H9 (cell line): ENCODE measurements around the gene GVQW3. TPM values are rescaled to one million over a fixed set of nuclear protein-coding genes. Genes with fewer than 3 reads are reported as not detected.

ENCODE experiments used
- DNase-seq: peaks from one replicate; pipeline ENCODE4 v3.0.0-alpha.2; 2017
- H2AFZ ChIP-seq: one replicate; pipeline ENCODE4 v1.6.1; 2013; ENCODE audit warnings: mild to moderate bottlenecking, low read length, control low read depth, moderate library complexity
- H2AK5ac ChIP-seq: 2 replicates; pipeline ENCODE4 v1.6.1; 2013; ENCODE audit warnings: low read length, control low read depth, mixed read lengths; ENCODE audit not compliant: insufficient read length
- H2BK120ac ChIP-seq: one replicate; pipeline ENCODE4 v1.6.1; 2013; ENCODE audit warnings: low read depth, mild to moderate bottlenecking, low read length, control low read depth, inconsistent platforms; ENCODE audit not compliant: poor library complexity, severe bottlenecking
- H2BK12ac ChIP-seq: 2 replicates; pipeline ENCODE4 v1.6.1; 2013; ENCODE audit warnings: low read length, control low read depth, mixed read lengths, low read depth; ENCODE audit not compliant: insufficient read length
- H2BK15ac ChIP-seq: 2 replicates; pipeline ENCODE4 v1.6.1; 2013; ENCODE audit warnings: low read depth, low read length, control low read depth
- H2BK20ac ChIP-seq: one replicate; pipeline ENCODE4 v1.6.1; 2013; ENCODE audit warnings: low read depth, mild to moderate bottlenecking, low read length, control low read depth, inconsistent platforms; ENCODE audit not compliant: poor library complexity, severe bottlenecking
- H2BK5ac ChIP-seq: 2 replicates; pipeline ENCODE4 v1.6.1; 2013; ENCODE audit warnings: low read length, control low read depth, mixed read lengths; ENCODE audit not compliant: insufficient read length
- H3K14ac ChIP-seq: 2 replicates; pipeline ENCODE4 v1.6.1; 2013; ENCODE audit warnings: low read length, control low read depth; ENCODE audit not compliant: insufficient read depth
- H3K18ac ChIP-seq: 2 replicates; pipeline ENCODE4 v1.6.1; 2013; ENCODE audit warnings: low read depth, mild to moderate bottlenecking, mixed read lengths, low read length, control low read depth; ENCODE audit not compliant: insufficient read length
- H3K23ac ChIP-seq: 2 replicates; pipeline ENCODE4 v1.6.1; 2013; ENCODE audit warnings: low read length, control low read depth, mixed read lengths, low read depth; ENCODE audit not compliant: insufficient read length
- H3K23me2 ChIP-seq: 2 replicates; pipeline ENCODE4 v1.6.1; 2013; ENCODE audit warnings: low read depth, mild to moderate bottlenecking, mixed read lengths, low read length, control low read depth; ENCODE audit not compliant: insufficient read length, poor library complexity, severe bottlenecking
- H3K27ac ChIP-seq: 2 replicates; pipeline ENCODE4 v1.5.1; 2013; ENCODE audit warnings: low read length, control low read depth, mixed read lengths, low read depth; ENCODE audit not compliant: insufficient read length
- H3K27me3 ChIP-seq: 2 replicates; pipeline ENCODE4 v1.6.1; 2013; ENCODE audit warnings: low read length, control low read depth, inconsistent platforms; ENCODE audit not compliant: insufficient read depth
- H3K4ac ChIP-seq: 2 replicates; pipeline ENCODE4 v1.6.1; 2013; ENCODE audit warnings: low read depth, mild to moderate bottlenecking, control low read depth, inconsistent platforms, low read length, moderate library complexity
- H3K4me1 ChIP-seq: 2 replicates; pipeline ENCODE4 v1.6.1; 2013; ENCODE audit warnings: low read length, control low read depth, inconsistent platforms; ENCODE audit not compliant: insufficient read depth
- H3K4me2 ChIP-seq: 2 replicates; pipeline ENCODE4 v1.6.1; 2013; ENCODE audit warnings: low read length, control low read depth, mixed read lengths; ENCODE audit not compliant: insufficient read length, insufficient read depth
- H3K56ac ChIP-seq: 2 replicates; pipeline ENCODE4 v1.6.1; 2013; ENCODE audit warnings: low read depth, mild to moderate bottlenecking, mixed read lengths, low read length, control low read depth; ENCODE audit not compliant: insufficient read length
- H3K79me1 ChIP-seq: 2 replicates; pipeline ENCODE4 v1.6.1; 2013; ENCODE audit warnings: low read depth, mild to moderate bottlenecking, moderate library complexity, low read length, control low read depth, inconsistent platforms; ENCODE audit not compliant: insufficient read depth, poor library complexity, severe bottlenecking
- H3K79me2 ChIP-seq: 2 replicates; pipeline ENCODE4 v1.6.1; 2013; ENCODE audit warnings: low read length, control low read depth, inconsistent platforms; ENCODE audit not compliant: insufficient read depth
- H3K9ac ChIP-seq: 2 replicates; pipeline ENCODE4 v1.6.1; 2013; ENCODE audit warnings: low read length, control low read depth, mixed read lengths; ENCODE audit not compliant: insufficient read length; ENCODE audit errors: extremely low read depth
- H3K9me3 ChIP-seq: one replicate; pipeline ENCODE4 v1.6.1; 2013; ENCODE audit warnings: low read depth, low read length, inconsistent platforms; ENCODE audit not compliant: control insufficient read depth
- H3T11ph ChIP-seq: one replicate; pipeline ENCODE4 v1.6.1; 2013; ENCODE audit warnings: mild to moderate bottlenecking, low read length, control low read depth, inconsistent platforms
- H4K20me1 ChIP-seq: one replicate; pipeline ENCODE4 v1.6.1; 2013; ENCODE audit not compliant: control insufficient read depth, insufficient read length, insufficient read depth
- H4K5ac ChIP-seq: 2 replicates; pipeline ENCODE4 v1.6.1; 2013; ENCODE audit warnings: low read depth, mild to moderate bottlenecking, mixed read lengths, low read length, control low read depth; ENCODE audit not compliant: insufficient read length
- H4K8ac ChIP-seq: replicated peaks from 2 replicates; pipeline ENCODE4 v1.6.1; 2013; ENCODE audit warnings: low read length, control low read depth, mixed read lengths, low read depth; ENCODE audit not compliant: insufficient read length
- H4K91ac ChIP-seq: 2 replicates; pipeline ENCODE4 v1.6.1; 2013; ENCODE audit warnings: low read depth, mild to moderate bottlenecking, moderate library complexity, mixed read lengths, low read length, control low read depth; ENCODE audit not compliant: insufficient read length
- H3K27ac Mint-ChIP-seq, 3 experiments: 2 replicates in 2 of 3; 3 replicates in 1 of 3; pipeline ENCODE4 v1.8.0; 2020 to 2021; ENCODE audit warnings: mixed read lengths in 3 of 3, mild to moderate bottlenecking in 1 of 3, moderate library complexity in 1 of 3
- H3K27me3 Mint-ChIP-seq: 2 replicates; pipeline ENCODE4 v1.8.0; 2021; ENCODE audit warnings: low read depth, mild to moderate bottlenecking, moderate library complexity, mixed read lengths
- H3K36me3 Mint-ChIP-seq, 3 experiments: 2 replicates in 2 of 3; 3 replicates in 1 of 3; pipeline ENCODE4 v1.8.0; 2020 to 2021; ENCODE audit warnings: low read depth in 3 of 3, mixed read lengths in 3 of 3; ENCODE audit not compliant: insufficient read depth in 1 of 3
- H3K4me1 Mint-ChIP-seq, 2 experiments: 2 replicates each; pipeline ENCODE4 v1.8.0; 2020; ENCODE audit warnings: mixed read lengths in 2 of 2
- H3K4me3 Mint-ChIP-seq, 2 experiments: 2 replicates in 1 of 2; 3 replicates in 1 of 2; pipeline ENCODE4 v1.8.0; 2020 to 2021; ENCODE audit warnings: mild to moderate bottlenecking in 2 of 2, mixed read lengths in 2 of 2, moderate library complexity in 1 of 2
- H3K9me3 Mint-ChIP-seq, 2 experiments: 2 replicates in 1 of 2; 3 replicates in 1 of 2; pipeline ENCODE4 v1.8.0; 2020; ENCODE audit warnings: mild to moderate bottlenecking in 2 of 2, mixed read lengths in 2 of 2, moderate library complexity in 1 of 2
- CTCF ChIP-seq: fragments of 200-600 bp; sonication (generic); conservative IDR thresholded peaks from 3 replicates; pipeline ENCODE4 v1.8.0; 2021; ENCODE audit warnings: antibody characterized with exemption, mild to moderate bottlenecking
- WGBS: extraction: QIAGEN DNeasy Blood & Tissue Kit; methylation state at CpG from one replicate; pipeline ENCODE4 v1.1.7; 2013; ENCODE audit warnings: missing lambda C conversion rate, low lambda C conversion rate, mixed read lengths; ENCODE audit not compliant: insufficient read length; ENCODE audit errors: extremely low coverage; 5-methylcytosine and 5-hydroxymethylcytosine counted together
- total RNA-seq: library from RNA; stranded (reverse); gene quantifications from 2 replicates; pipeline ENCODE4 v1.2.1, GENCODE V29; 2021

The GVQW3 gene
- total RNA-seq, 1 experiment from 2014 or later = 4.5 TPM

- Histone ChIP-seq H2BK12ac (no peak overlapping the region), H4K20me1 (no peaks in the 10 kb centered on the region), H3K79me1 (no peaks in the 10 kb centered on the region), H4K8ac (no peak overlapping the region), H3K14ac (no peak overlapping the region), H3K56ac (no peak overlapping the region), H3K9me3 (no peaks in the 10 kb centered on the region), H3K23ac (no peak overlapping the region), H3K18ac (no peak overlapping the region), H4K5ac (no peak overlapping the region), H2AFZ (no peak overlapping the region), H2AK5ac (no peak overlapping the region), H3K9ac (no peak overlapping the region), H3K4ac (no peak overlapping the region), H4K91ac (no peak overlapping the region), H3K4me2 (no peak overlapping the region), H3K23me2 (no peaks in the 10 kb centered on the region), H3K27ac (no peak overlapping the region), H3K4me1 (no peaks in the 10 kb centered on the region; the same call in 1 of the 2 replicates), H2BK15ac (no peak overlapping the region), H2BK20ac (no peak overlapping the region), H3T11ph (no peak overlapping the region), H2BK5ac (no peak overlapping the region), H3K79me2 (no peaks in the 10 kb centered on the region), H2BK120ac (no peak overlapping the region), H3K27me3 (no peaks in the 10 kb centered on the region)
- Mint-ChIP-seq H3K36me3 (peaks cover 2 to 32% (median 26%) of the 10 kb centered on the region in 3 experiments; a peak in 6 of 7 replicates), H3K4me1 (peaks cover 79 to 88% of the 10 kb centered on the region in 2 experiments), H3K27me3 (no peaks in the 10 kb centered on the region), H3K9me3 (no peaks in the 10 kb centered on the region), H3K27ac (peak overlapping the region; percentile 87 to 98 (median 89); a peak in 6 of 7 replicates), H3K4me3 (no peak overlapping the region)
- no peak for DNase-seq
- WGBS = no CpG with 5 or more reads among the region's 6 CpGs
- no peak for TF ChIP-seq CTCF
Measured at GRCh38 chr11:76453248-76453647, 72.1 kb downstream of the GVQW3 start.
